GM20431 (cell line): Measurements from ENCODE around the gene MC2R.
"Not testable (repeated sequence)": the region's sequence is repeated elsewhere in the genome, so short reads cannot be mapped to it uniquely, and the experiment has no call there.

ENCODE experiments used
- in situ Hi-C: fragments of 300-500 bp; cut with MseI, MboI; formaldehyde crosslinking; loops from one replicate; pipeline ENCODE4 v1.15.0; 2020; ENCODE audit warnings: low sequenced_read_pairs; ENCODE audit not compliant: unreplicated experiment

MC2R gene

GRCh38 chr18:13895505-13896033 is 19.8 kb downstream of the MC2R start:
- in situ Hi-C loops, result no loop called here

DNA sequence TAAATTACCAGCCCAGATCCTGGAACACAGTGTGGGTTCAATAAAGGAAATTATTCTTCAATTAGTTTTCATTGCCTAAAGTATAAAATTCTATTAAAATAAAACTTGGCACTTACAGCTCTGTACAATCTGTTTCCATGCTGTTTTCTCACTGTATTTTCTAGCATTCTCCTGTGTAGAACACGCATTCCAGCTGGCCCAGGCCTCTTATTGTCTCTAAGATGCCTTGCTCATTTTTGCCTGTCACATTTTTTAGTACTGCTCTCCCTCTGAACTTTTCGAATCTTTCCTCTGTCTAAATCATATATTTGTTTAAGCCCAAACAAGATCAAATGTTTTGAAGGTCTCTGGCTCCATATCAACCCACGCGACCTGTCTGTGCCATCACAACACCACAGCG is 20.8 kb downstream of the MC2R start:
- in situ Hi-C loops, result no loop called here

DNA sequence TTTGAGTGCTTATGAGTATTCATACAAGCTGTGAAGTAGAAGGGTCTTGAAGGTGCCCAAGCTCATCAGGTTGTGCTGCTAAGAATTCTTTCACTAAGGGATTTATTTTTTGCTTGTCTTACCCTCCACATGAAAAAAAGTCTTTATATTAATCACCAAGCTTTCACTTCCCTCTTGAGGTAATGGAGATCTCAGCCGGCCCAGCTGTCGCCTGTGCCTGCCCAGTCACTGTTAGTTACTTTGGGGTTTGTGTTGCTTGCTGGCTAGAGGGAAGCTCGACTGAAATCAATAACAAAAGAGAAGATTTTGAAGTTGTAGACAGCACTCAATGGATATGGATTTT is 21.9 kb downstream of the MC2R start:
- in situ Hi-C loops, result no loop called here

DNA sequence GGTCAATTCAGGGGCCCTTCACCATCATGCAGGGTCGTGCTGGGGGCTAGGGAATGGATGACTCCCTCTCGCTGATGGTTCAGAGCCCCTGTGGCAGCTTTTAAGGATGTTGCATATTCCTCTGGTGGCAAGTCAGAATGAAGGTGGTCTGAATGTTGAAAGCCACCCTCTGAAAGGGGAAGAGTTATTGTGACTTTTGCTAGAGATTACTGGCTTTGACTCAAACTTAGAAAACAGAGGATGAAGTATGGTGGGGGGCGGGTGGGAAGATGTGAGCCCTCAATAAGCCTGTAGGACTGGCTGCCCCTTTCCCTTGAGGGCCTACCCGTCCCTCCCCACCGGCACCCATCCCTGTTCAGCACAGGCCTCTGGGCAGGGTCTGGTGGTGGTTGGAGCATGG is 23.2 kb downstream of the MC2R start:
- in situ Hi-C loops, result no loop called here

DNA sequence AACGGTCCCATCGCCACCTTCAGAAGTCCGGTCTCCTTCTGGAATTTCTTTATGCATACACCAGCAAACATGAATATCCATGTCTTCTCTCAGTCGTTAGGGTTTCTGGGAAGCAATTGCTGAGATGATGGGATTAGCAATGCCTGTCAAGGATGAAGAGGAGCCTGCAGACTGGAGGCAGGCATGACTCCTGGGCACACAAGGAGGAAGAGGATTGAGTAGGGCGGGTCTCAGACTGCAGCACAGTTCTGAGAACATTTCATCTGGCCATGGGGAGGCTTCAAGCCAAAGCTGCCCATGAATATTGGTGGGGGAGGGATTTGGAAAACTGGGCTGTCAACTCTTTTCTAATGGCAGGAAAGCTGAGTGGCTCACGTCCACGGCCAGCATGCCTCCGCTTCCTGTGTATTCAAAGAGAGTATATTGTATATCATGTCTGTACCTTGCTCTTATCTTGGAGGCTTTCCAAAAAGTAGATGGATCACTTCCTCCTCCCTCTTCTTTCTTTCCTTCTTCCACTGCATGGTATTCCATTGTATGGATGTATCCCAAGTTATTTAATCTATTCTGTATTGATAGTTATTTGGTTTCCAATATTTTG is 24.5 kb downstream of the MC2R start:
- in situ Hi-C loops, result no loop called here

- in situ Hi-C loops, result no loop called here
Observed at GRCh38 chr18:13889671-13890070, 25.7 kb downstream of the MC2R start.

- in situ Hi-C loops, result no loop called here
Observed at GRCh38 chr18:13888191-13888716, 27.1 kb downstream of the MC2R start.

DNA sequence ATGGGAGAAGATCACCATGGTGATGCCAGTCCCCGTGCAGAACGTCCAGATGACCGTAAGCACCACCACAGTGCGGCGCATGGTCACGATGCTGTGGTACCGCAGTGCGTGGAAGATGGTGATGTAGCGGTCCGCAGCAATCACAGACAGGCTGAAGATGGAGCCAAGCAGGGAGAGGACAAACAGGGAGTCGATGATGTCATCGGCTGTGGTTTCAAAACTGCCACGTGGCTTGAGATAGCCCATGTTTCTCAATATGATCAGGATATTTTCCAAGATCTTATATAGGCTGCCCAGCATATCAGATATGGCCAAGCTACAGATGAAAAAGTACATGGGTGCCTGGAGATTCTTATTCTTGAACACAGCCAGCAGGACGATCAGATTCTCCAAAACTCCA is 30.3 kb downstream of the MC2R start:
- in situ Hi-C loops, result no loop called here

DNA sequence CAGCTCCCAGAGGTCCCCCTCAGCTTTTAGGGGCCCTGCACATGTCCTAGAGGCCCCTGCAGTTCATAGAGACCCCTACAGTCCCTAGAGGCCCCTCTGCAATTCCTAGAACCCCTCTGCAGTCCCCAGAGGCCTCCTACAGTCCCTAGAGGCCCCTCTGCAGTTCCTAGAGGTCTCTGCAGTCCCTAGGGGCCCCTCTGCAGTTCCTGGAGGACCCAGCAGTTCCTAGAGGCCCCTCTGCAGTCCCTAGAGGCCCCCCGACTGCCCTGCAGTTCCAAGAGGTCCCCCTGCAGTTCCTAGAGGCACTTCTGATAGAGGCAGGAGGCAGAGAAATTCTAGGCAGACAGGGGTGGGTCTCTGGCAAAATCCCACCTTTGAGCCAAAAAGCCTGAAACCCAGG is 35.4 kb downstream of the MC2R start:
- in situ Hi-C loops, result no loop called here

DNA sequence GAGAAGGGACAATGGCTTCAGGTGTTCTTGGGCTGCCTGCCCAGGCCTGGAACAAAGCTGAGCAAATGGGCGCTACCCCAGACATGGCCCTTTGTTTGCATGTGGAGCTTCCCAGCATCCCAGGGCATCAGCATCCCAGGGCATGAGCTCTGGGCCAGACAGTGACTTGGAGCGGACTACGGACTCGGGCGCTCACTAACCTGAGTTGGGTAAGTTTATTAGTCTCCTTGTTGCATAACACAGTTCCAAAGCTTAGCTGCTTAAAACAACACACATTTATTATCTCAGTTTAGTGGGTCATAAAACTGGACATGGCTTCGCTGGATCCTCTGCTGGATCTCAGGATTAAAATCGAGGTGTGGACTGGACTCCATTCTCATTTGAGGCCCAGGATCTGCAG is 35.8 kb downstream of the MC2R start:
- in situ Hi-C loops, result no loop called here

- in situ Hi-C loops, result no loop called here
Observed at GRCh38 chr18:13878857-13879256, 36.5 kb downstream of the MC2R start.

DNA sequence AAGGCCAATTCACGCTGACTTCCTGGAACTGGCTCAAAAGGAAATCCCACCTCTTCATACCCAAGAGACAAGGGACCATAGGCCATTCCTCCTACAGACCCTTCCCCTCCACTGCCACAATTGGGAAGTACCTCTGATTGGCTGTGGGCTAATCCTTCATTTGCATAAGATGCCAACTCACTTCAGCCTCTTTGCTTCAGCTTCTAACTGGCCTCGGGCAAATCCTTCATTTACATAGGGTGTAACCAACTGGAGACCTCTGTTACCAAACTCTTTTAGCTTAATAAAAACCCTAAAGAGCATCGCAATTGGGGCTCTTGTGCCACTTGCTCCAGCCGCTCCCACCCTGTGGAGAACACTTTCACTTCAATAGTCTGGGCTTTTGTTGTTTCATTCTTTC is 38.2 kb downstream of the MC2R start:
- in situ Hi-C loops, result no loop called here

DNA sequence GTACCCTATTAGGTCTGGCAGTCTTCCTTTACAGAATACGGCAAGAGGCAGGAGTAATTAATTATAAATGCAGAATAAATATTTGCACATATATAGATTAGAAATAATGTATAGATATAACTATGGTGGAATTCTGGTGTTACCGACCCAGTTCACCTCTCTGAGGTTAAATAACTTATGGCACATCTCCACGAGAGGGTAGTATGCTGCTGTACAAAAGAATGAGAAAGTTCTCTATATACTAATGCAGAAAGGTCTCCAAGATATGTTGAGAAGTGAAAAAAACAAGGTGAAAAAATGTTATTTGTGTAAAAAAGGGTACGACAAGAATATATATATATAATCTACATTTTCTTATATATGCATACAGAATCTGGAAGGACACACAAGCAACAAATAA is 40.8 kb downstream of the MC2R start:
- in situ Hi-C loops, result no loop called here

- in situ Hi-C loops, result no loop called here
Observed at GRCh38 chr18:13872932-13873331, 42.4 kb downstream of the MC2R start.

GRCh38 chr18:13872373-13872772 is 43.0 kb downstream of the MC2R start:
- in situ Hi-C loops, result no loop called here

GRCh38 chr18:13871701-13872100 is 43.6 kb downstream of the MC2R start:
- in situ Hi-C loops, result no loop called here

GRCh38 chr18:13868501-13869271 is 46.6 kb downstream of the MC2R start:
- in situ Hi-C loops, result no loop called here

DNA sequence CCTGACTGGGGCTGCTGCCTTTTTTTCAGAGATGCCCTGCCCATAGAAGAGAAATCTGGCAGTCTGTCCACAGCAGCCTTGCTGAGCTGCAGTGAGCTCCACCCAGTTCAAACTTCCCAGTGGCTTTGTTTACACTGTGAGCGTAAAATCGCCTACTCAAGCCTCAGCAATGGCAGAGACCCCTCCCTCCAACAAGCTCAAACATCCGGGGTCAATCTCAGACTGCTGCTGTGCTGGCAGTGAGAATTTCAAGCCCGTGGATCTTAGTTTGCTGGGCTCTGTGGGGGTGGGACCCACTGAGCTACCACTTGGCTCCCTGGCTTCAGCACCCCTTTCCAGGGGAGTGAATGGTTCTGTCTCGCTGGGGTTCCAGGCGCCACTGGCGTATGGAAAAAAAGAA is 52.4 kb downstream of the MC2R start:
- in situ Hi-C loops, result not testable (repeated sequence)

DNA sequence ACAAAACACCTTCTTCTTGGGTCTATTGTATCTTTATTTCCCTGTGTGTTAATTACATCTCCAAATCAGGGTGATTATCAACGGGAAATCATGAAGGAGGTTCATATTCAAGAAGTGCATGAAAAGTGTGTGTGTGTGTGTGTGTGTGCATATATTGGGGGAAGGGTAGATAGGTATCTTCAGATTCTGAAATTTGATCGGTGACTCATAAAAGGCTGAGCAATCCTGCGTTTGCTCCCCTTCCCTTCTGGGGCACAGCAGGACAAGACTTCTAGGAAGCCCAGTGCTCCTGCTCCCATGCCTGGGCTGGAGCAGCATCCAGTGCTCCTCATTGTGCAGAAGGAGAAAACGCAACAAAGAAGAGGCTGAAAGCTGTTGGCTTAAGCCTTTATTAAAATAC is 65.5 kb downstream of the MC2R start:
- in situ Hi-C loops, result no loop called here

DNA sequence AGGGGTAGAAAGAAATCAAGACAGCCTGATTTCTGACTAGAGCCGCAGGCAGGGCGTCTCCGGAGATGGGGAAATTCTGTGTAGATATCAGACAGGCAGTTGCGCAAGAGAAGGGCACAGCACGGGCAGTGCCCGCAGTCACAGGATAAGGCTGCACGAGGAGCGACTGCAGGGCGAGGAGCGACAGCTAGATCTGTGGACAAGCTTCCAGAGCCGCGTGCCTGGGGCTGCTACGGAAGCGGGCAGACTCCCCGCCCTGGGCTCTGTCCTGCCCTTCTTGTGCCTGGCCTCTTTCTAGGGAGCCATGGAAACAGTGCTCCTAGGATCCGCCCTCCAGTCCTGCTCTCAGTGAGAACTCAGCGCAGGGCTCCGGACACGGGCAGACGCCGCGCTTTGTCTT is 78.8 kb downstream of the MC2R start:
- in situ Hi-C loops, result no loop called here

GRCh38 chr18:13835202-13835601 is 80.1 kb downstream of the MC2R start:
- in situ Hi-C loops, result no loop called here
